Lung (tissue), 12 donors: ENCODE measurements around the gene PTPRJ. TPM values are rescaled to one million over a fixed set of nuclear protein-coding genes. Genes with fewer than 3 reads are reported as not detected.

Source experiments
- ATAC-seq: fragments of 200-7000 bp; cut with Tn5 transposase; one replicate; pipeline ENCODE4 v1.9.1; 2020; ENCODE audit warnings: moderate number of reproducible peaks; ENCODE audit not compliant: insufficient read depth, low FRiP score
- DNase-seq, 3 donors: peaks; one replicate each; pipeline ENCODE4 v3.0.0-alpha.2; 2013 to 2017
- H3K27ac ChIP-seq, 2 donors: one replicate each; pipeline ENCODE4 v1.5.1; 2013; ENCODE audit warnings: mild to moderate bottlenecking in 2 of 2, moderate library complexity in 2 of 2, control low read depth in 1 of 2, inconsistent platforms in 1 of 2, low read depth in 1 of 2, low read length in 1 of 2
- H3K27me3 ChIP-seq, 3 donors: one replicate each; pipeline ENCODE4 v1.5.1; 2013; ENCODE audit warnings: low read length in 2 of 3; ENCODE audit not compliant: control insufficient read depth in 3 of 3, insufficient read depth in 3 of 3
- H3K36me3 ChIP-seq, 4 donors: one replicate each; pipeline ENCODE4 v1.5.1; 2013; ENCODE audit warnings: low read length in 4 of 4, mild to moderate bottlenecking in 1 of 4, moderate library complexity in 1 of 4; ENCODE audit not compliant: control insufficient read depth in 4 of 4, insufficient read depth in 4 of 4
- H3K4me1 ChIP-seq, 5 donors: one replicate each; pipeline ENCODE4 v1.5.1; 2013; ENCODE audit warnings: low read length in 5 of 5, mild to moderate bottlenecking in 2 of 5, moderate library complexity in 1 of 5; ENCODE audit not compliant: control insufficient read depth in 5 of 5, insufficient read depth in 5 of 5
- H3K4me3 ChIP-seq: one replicate; pipeline ENCODE4 v1.5.1; 2013; ENCODE audit warnings: mild to moderate bottlenecking, control low read depth, moderate library complexity
- H3K9ac ChIP-seq, 2 donors: one replicate each; pipeline ENCODE4 v1.5.1; 2013; ENCODE audit warnings: low read length in 2 of 2, control low read depth in 1 of 2; ENCODE audit not compliant: insufficient read depth in 1 of 2
- H3K9me3 ChIP-seq, 4 donors: one replicate each; pipeline ENCODE4 v1.5.1; 2013; ENCODE audit warnings: low read length in 3 of 4, mild to moderate bottlenecking in 1 of 4, moderate library complexity in 1 of 4; ENCODE audit not compliant: control insufficient read depth in 4 of 4, insufficient read depth in 3 of 4
- WGBS, 2 donors: extraction: QIAGEN DNeasy Blood & Tissue Kit; methylation state at CpG; one replicate each; pipeline ENCODE4 v1.1.7; 2013; 5-methylcytosine and 5-hydroxymethylcytosine counted together
- polyA plus RNA-seq, 2 donors: library from polyadenylated mRNA; stranded (reverse); fragments of 200-250 nt; gene quantifications; one replicate each; pipeline ENCODE4 v1.2.1, GENCODE V29; 2013
- total RNA-seq, 2 donors: library from RNA; depleted of rRNA in 1 of 2; stranded (reverse); fragments of >200 nt in 1 of 2; gene quantifications; one replicate each; pipeline ENCODE4 v1.2.1, GENCODE V29; 2014 to 2021
- TF ChIP-seq, protein P1 (sequence below): IDR thresholded peaks from 2 replicates; pipeline ENCODE4 v1.5.1; 2012; ENCODE audit warnings: mild to moderate bottlenecking; ENCODE audit errors: control extremely low read depth, extremely low read depth
- donor health status: control.
- donor health status: control.
- donor health status: Bipolar disorder and iron deficiency.
- donor health status: healthy.
- donor health status: DM: yes; HTN: yes; CAD: no.

The PTPRJ gene
- total and polyA plus RNA-seq, 4 donors, result 3.9 to 51.4 (median 32.0) TPM

DNA sequence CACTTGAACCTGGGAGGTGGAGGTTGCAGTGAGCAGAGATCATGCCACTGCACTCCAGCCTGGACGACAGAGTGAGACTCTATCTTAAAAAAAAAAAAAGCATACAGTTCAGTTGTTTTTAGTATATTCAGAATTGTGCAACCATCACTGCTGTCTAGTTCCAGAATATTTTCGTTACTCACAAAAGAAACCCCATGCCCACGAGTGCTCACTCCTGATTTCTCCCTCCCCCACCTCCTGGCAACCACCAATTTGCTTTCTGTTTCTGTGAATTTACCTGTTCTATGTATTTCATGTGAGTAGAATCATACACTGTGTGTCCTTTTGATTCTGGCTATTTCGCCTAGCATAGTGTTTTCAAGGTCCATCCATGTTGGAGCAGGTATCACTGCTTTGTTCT, 24.8 kb downstream of the PTPRJ start:
- Histone ChIP-seq H3K36me3 (no peaks in the 10 kb centered on the region), H3K9ac (no peak overlapping the region), H3K27me3 (no peaks in the 10 kb centered on the region), H3K9me3 (no peaks in the 10 kb centered on the region), H3K27ac (no peak overlapping the region), H3K4me1 (peaks cover 0 to 17% (median 6%) of the 10 kb centered on the region in 5 donors), H3K4me3 (no peak overlapping the region)
- DNase-seq, result peak in 1 of 3 donors; percentile 52
- TF ChIP-seq, protein P1, sequence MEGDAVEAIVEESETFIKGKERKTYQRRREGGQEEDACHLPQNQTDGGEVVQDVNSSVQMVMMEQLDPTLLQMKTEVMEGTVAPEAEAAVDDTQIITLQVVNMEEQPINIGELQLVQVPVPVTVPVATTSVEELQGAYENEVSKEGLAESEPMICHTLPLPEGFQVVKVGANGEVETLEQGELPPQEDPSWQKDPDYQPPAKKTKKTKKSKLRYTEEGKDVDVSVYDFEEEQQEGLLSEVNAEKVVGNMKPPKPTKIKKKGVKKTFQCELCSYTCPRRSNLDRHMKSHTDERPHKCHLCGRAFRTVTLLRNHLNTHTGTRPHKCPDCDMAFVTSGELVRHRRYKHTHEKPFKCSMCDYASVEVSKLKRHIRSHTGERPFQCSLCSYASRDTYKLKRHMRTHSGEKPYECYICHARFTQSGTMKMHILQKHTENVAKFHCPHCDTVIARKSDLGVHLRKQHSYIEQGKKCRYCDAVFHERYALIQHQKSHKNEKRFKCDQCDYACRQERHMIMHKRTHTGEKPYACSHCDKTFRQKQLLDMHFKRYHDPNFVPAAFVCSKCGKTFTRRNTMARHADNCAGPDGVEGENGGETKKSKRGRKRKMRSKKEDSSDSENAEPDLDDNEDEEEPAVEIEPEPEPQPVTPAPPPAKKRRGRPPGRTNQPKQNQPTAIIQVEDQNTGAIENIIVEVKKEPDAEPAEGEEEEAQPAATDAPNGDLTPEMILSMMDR, result no peak
- peak; percentile 7 for ATAC-seq
- 31 to 48% methylated on average over 4 of the region's 4 CpGs for WGBS, 2 donors

DNA sequence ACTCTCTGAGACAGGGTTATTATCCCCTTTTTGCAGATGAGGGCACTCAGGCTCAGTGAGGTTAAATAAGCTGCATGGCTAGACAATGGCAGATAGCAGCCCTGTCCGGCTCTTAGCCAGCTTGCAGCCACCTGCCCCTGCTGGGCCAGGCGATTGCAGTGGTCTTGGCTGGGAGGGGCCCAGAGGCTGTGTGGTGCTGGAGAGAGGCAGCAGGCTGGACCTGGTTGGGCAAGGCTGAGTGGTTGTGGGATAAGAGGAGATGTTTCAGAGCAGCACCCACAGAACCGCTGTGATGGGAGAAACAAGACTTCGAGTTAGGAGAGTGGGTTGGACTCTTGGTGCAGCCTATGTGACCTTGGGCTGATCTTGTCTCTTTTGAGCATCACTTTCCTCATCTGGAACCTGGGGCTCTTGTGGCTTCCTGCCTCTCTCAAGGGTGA, 25.5 kb downstream of the PTPRJ start:
- Histone ChIP-seq H3K4me3 (no peak overlapping the region), H3K27me3 (no peaks in the 10 kb centered on the region), H3K27ac (peak overlapping the region in 1 of 2 donors; percentile 35), H3K9me3 (no peaks in the 10 kb centered on the region), H3K9ac (no peak overlapping the region), H3K36me3 (no peaks in the 10 kb centered on the region), H3K4me1 (peaks cover 0 to 17% (median 6%) of the 10 kb centered on the region in 5 donors)
- TF ChIP-seq, protein P1, result no peak
- DNase-seq, result no peak
- no peak for ATAC-seq
- 68 to 74% methylated on average over 4 of the region's 4 CpGs for WGBS, 2 donors

DNA sequence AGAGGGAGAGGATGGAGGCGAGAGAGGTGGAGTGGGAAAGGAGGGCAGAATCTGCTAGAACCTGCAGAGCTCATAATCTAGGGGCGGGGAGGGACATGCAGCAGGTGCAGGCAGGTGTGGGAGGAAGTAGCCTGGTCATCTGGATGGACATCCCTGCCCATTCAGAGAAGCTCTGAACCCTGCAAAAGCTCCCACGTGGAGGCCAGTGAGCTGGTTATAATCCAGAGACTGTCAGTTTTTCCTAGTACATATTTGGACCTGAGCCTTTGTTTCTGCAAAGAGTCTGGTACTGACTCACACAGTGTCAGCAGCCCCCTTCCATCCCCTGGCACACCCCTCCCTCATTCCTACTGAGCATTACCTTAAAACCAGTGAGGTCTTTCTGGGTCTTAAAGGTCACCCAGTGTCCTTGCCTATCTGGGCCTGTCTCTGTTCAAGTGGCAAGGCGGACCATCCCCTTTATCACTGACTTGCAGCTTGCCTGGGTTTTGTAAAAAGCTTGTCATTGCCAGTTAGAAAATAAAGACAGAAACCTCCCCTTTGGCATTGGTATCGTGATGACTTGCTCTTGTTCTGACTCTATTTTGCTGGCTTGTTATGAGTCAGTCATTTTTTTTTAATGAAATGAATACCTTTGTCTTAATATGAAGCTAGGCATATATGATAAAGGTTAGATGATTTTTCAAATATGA, 26.1 kb downstream of the PTPRJ start:
- WGBS, 2 donors, result 71 to 74% methylated on average over 5 of the region's 5 CpGs
- peak overlapping the region in 1 of 2 donors; percentile 28 for H3K27ac ChIP-seq
- H3K9ac ChIP-seq, result no peak overlapping the region
- H3K9me3 ChIP-seq, result no peaks in the 10 kb centered on the region
- ATAC-seq (peak; percentile 10), DNase-seq (no peak)
- H3K4me1 ChIP-seq, result peaks cover 0 to 17% (median 6%) of the 10 kb centered on the region in 5 donors
- no peaks in the 10 kb centered on the region for H3K27me3 ChIP-seq
- no peaks in the 10 kb centered on the region for H3K36me3 ChIP-seq
- H3K4me3 ChIP-seq, result no peak overlapping the region
- TF ChIP-seq, protein P1, result no peak
